IMR-90 (cell line): ENCODE results near the gene CHPF.

ENCODE experiments used
- BHLHE40 ChIP-seq: fragments of 150-350 bp; IDR thresholded peaks from 2 replicates; pipeline ENCODE4 v1.6.1; 2016; ENCODE audit warnings: mild to moderate bottlenecking, low read depth, low read length
- CEBPB ChIP-seq: IDR thresholded peaks from 2 replicates; pipeline ENCODE4 v1.6.1; 2012; ENCODE audit warnings: low read depth, low read length, improper control_type of control experiment
- CHD1 ChIP-seq: IDR thresholded peaks from 2 replicates; pipeline ENCODE4 v1.6.1; 2012; ENCODE audit warnings: low read depth, low read length, improper control_type of control experiment
- MAFK ChIP-seq: IDR thresholded peaks from 2 replicates; pipeline ENCODE4 v1.6.1; 2012; ENCODE audit warnings: low read depth, low read length, improper control_type of control experiment
- MAZ ChIP-seq: IDR thresholded peaks from 2 replicates; pipeline ENCODE4 v1.6.1; 2012; ENCODE audit warnings: low read depth, mild to moderate bottlenecking, low read length, improper control_type of control experiment, moderate library complexity, borderline replicate concordance
- MXI1 ChIP-seq: IDR thresholded peaks from 2 replicates; pipeline ENCODE4 v1.6.1; 2012; ENCODE audit warnings: low read depth, mild to moderate bottlenecking, low read length, moderate library complexity, borderline replicate concordance
- NFE2L2 ChIP-seq: fragments of 150-350 bp; IDR thresholded peaks from 2 replicates; pipeline ENCODE4 v1.6.1; 2016; ENCODE audit warnings: low read depth, mild to moderate bottlenecking, low read length
- POLR2A ChIP-seq: IDR thresholded peaks from 2 replicates; pipeline ENCODE4 v1.6.1; 2012; ENCODE audit warnings: mild to moderate bottlenecking, low read depth, low read length
- RAD21 ChIP-seq: IDR thresholded peaks from 2 replicates; pipeline ENCODE4 v1.6.1; 2012; ENCODE audit warnings: low read length, improper control_type of control experiment
- RCOR1 ChIP-seq: IDR thresholded peaks from 2 replicates; pipeline ENCODE4 v1.6.1; 2012; ENCODE audit warnings: mild to moderate bottlenecking, low read length, improper control_type of control experiment; ENCODE audit not compliant: insufficient replicate concordance
- SMC3 ChIP-seq: fragments of 150-350 bp; IDR thresholded peaks from 2 replicates; pipeline ENCODE4 v1.6.1; 2016; ENCODE audit warnings: low read depth, mild to moderate bottlenecking, antibody characterized with exemption, low read length, moderate library complexity
- TF ChIP-seq, protein P1 (sequence below): conservative IDR thresholded peaks from 2 replicates; pipeline ENCODE4 v1.5.1; 2012; ENCODE audit warnings: mild to moderate bottlenecking, low read depth, low read length, improper control_type of control experiment
- TF ChIP-seq, protein P2 (sequence below): fragments of 150-350 bp; IDR thresholded peaks from 2 replicates; pipeline ENCODE4 v1.6.1; 2017; ENCODE audit warnings: mild to moderate bottlenecking, antibody characterized with exemption, low read length, low read depth
- TF ChIP-seq, protein P3 (sequence below): fragments of 150-350 bp; IDR thresholded peaks from 2 replicates; pipeline ENCODE4 v1.6.1; 2016; ENCODE audit warnings: low read depth, mild to moderate bottlenecking, low read length, moderate library complexity, borderline replicate concordance

DNA sequence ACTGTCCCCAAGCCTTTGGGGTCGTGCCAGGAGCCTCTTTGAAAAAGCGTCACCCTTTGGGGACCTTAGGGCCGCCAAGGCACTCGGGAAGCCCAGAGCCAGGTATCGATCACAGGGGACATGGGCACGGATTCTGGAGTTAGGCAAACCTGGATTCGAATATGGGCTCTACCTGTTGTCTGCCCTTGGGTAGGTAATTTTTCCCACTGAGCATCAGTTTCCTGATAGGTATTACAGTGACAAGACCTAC lies 9.5 kb upstream of the CHPF start:
- TF ChIP-seq, protein P1, sequence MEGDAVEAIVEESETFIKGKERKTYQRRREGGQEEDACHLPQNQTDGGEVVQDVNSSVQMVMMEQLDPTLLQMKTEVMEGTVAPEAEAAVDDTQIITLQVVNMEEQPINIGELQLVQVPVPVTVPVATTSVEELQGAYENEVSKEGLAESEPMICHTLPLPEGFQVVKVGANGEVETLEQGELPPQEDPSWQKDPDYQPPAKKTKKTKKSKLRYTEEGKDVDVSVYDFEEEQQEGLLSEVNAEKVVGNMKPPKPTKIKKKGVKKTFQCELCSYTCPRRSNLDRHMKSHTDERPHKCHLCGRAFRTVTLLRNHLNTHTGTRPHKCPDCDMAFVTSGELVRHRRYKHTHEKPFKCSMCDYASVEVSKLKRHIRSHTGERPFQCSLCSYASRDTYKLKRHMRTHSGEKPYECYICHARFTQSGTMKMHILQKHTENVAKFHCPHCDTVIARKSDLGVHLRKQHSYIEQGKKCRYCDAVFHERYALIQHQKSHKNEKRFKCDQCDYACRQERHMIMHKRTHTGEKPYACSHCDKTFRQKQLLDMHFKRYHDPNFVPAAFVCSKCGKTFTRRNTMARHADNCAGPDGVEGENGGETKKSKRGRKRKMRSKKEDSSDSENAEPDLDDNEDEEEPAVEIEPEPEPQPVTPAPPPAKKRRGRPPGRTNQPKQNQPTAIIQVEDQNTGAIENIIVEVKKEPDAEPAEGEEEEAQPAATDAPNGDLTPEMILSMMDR = no peak
- no peak for TF ChIP-seq POLR2A
- no peak for TF ChIP-seq RCOR1
- TF ChIP-seq RAD21 = no peak
- TF ChIP-seq, protein P2, sequence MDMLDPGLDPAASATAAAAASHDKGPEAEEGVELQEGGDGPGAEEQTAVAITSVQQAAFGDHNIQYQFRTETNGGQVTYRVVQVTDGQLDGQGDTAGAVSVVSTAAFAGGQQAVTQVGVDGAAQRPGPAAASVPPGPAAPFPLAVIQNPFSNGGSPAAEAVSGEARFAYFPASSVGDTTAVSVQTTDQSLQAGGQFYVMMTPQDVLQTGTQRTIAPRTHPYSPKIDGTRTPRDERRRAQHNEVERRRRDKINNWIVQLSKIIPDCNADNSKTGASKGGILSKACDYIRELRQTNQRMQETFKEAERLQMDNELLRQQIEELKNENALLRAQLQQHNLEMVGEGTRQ = no peak
- no peak for TF ChIP-seq MAFK
- no peak for TF ChIP-seq CEBPB
- no peak for TF ChIP-seq BHLHE40
- TF ChIP-seq SMC3 = no peak
- no peak for TF ChIP-seq NFE2L2
- TF ChIP-seq MXI1 = no peak
- TF ChIP-seq, protein P3, sequence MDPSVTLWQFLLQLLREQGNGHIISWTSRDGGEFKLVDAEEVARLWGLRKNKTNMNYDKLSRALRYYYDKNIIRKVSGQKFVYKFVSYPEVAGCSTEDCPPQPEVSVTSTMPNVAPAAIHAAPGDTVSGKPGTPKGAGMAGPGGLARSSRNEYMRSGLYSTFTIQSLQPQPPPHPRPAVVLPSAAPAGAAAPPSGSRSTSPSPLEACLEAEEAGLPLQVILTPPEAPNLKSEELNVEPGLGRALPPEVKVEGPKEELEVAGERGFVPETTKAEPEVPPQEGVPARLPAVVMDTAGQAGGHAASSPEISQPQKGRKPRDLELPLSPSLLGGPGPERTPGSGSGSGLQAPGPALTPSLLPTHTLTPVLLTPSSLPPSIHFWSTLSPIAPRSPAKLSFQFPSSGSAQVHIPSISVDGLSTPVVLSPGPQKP = no peak
- no peak for TF ChIP-seq MAZ
- TF ChIP-seq CHD1 = no peak
